ENCODE measurements around the gene CLDN22. TPM values are rescaled to one million over a fixed set of nuclear protein-coding genes. Genes with fewer than 3 reads are reported as not detected.
A peak's percentile ranks its signal among the peaks of the same experiment; 100 is the strongest.

Gene CLDN22
- total and polyA plus RNA-seq, 4 donors = 0.09 to 0.49 (median 0.11) TPM; not detected in 1

- no peak for TF ChIP-seq CTCF (IDR thresholded peaks at IDR 0.05; ENCODE audit: control extremely low read depth, extremely low read depth)
- no peaks in the 10 kb centered on the region for H3K9me3 ChIP-seq (ENCODE audit: control insufficient read depth in 4 of 4, insufficient read depth in 3 of 4, low read length in 3 of 4)
- no peaks in the 10 kb centered on the region for H3K4me1 ChIP-seq (ENCODE audit: control insufficient read depth in 5 of 5, insufficient read depth in 5 of 5, low read length in 5 of 5)
- H3K36me3 ChIP-seq (ENCODE audit: control insufficient read depth in 4 of 4, insufficient read depth in 4 of 4, low read length in 4 of 4) = no peaks in the 10 kb centered on the region
- 88 to 90% methylated on average over 20 of the region's 20 CpGs for WGBS, 2 donors
- H3K27ac ChIP-seq (ENCODE audit: low read depth in 1 of 2, low read length in 1 of 2) = no peak overlapping the region
- no peak overlapping the region for H3K9ac ChIP-seq (ENCODE audit: insufficient read depth in 1 of 2, low read length in 2 of 2)
- DNase-seq (no peak), ATAC-seq (ENCODE audit: insufficient read depth, low FRiP score) (no peak)
- H3K4me3 ChIP-seq = no peak overlapping the region
- H3K27me3 ChIP-seq (ENCODE audit: control insufficient read depth in 3 of 3, insufficient read depth in 3 of 3, low read length in 2 of 3) = no peaks in the 10 kb centered on the region
These were observed 36.2 kb upstream of the CLDN22 start for GRCh38 chr4:183356173-183356830.

- Histone ChIP-seq H3K9me3 (ENCODE audit: control insufficient read depth in 4 of 4, insufficient read depth in 3 of 4, low read length in 3 of 4) (no peaks in the 10 kb centered on the region), H3K9ac (ENCODE audit: insufficient read depth in 1 of 2, low read length in 2 of 2) (no peak overlapping the region), H3K36me3 (ENCODE audit: control insufficient read depth in 4 of 4, insufficient read depth in 4 of 4, low read length in 4 of 4) (no peaks in the 10 kb centered on the region), H3K27me3 (ENCODE audit: control insufficient read depth in 3 of 3, insufficient read depth in 3 of 3, low read length in 2 of 3) (no peaks in the 10 kb centered on the region), H3K27ac (ENCODE audit: low read depth in 1 of 2, low read length in 1 of 2) (no peak overlapping the region), H3K4me1 (ENCODE audit: control insufficient read depth in 5 of 5, insufficient read depth in 5 of 5, low read length in 5 of 5) (no peaks in the 10 kb centered on the region), H3K4me3 (no peak overlapping the region)
- TF ChIP-seq CTCF (IDR thresholded peaks at IDR 0.05; ENCODE audit: control extremely low read depth, extremely low read depth) = no peak
- 64 to 84% methylated on average over 4 of the region's 4 CpGs for WGBS, 2 donors
- no peak for DNase-seq
- peak; percentile 24 for ATAC-seq (ENCODE audit: insufficient read depth, low FRiP score)
These were observed 35.3 kb upstream of the CLDN22 start for GRCh38 chr4:183355405-183355804.

- peak in 2 of 3 donors; percentile 18 to 47 for DNase-seq
- Histone ChIP-seq H3K4me3 (no peak overlapping the region), H3K36me3 (ENCODE audit: control insufficient read depth in 4 of 4, insufficient read depth in 4 of 4, low read length in 4 of 4) (no peaks in the 10 kb centered on the region), H3K27me3 (ENCODE audit: control insufficient read depth in 3 of 3, insufficient read depth in 3 of 3, low read length in 2 of 3) (no peaks in the 10 kb centered on the region), H3K27ac (ENCODE audit: low read depth in 1 of 2, low read length in 1 of 2) (no peak overlapping the region), H3K9ac (ENCODE audit: insufficient read depth in 1 of 2, low read length in 2 of 2) (no peak overlapping the region), H3K4me1 (ENCODE audit: control insufficient read depth in 5 of 5, insufficient read depth in 5 of 5, low read length in 5 of 5) (no peaks in the 10 kb centered on the region), H3K9me3 (ENCODE audit: control insufficient read depth in 4 of 4, insufficient read depth in 3 of 4, low read length in 3 of 4) (no peaks in the 10 kb centered on the region)
- 58 to 77% methylated on average over 9 of the region's 9 CpGs for WGBS, 2 donors
- no peak for ATAC-seq (ENCODE audit: insufficient read depth, low FRiP score)
- no peak for TF ChIP-seq CTCF (IDR thresholded peaks at IDR 0.05; ENCODE audit: control extremely low read depth, extremely low read depth)
These were observed 34.1 kb upstream of the CLDN22 start for GRCh38 chr4:183354219-183354618.

- H3K4me1 ChIP-seq (ENCODE audit: control insufficient read depth in 5 of 5, insufficient read depth in 5 of 5, low read length in 5 of 5) = peaks cover 0 to 3% (median 0%) of the 10 kb centered on the region in 5 donors
- WGBS, 2 donors = 86 to 91% methylated on average over 8 of the region's 8 CpGs
- no peak overlapping the region for H3K4me3 ChIP-seq
- DNase-seq = no peak
- no peaks in the 10 kb centered on the region for H3K36me3 ChIP-seq (ENCODE audit: control insufficient read depth in 4 of 4, insufficient read depth in 4 of 4, low read length in 4 of 4)
- no peaks in the 10 kb centered on the region for H3K27me3 ChIP-seq (ENCODE audit: control insufficient read depth in 3 of 3, insufficient read depth in 3 of 3, low read length in 2 of 3)
- ATAC-seq (ENCODE audit: insufficient read depth, low FRiP score) = no peak
- H3K9ac ChIP-seq (ENCODE audit: insufficient read depth in 1 of 2, low read length in 2 of 2) = no peak overlapping the region
- no peak overlapping the region for H3K27ac ChIP-seq (ENCODE audit: low read depth in 1 of 2, low read length in 1 of 2)
- TF ChIP-seq CTCF (IDR thresholded peaks at IDR 0.05; ENCODE audit: control extremely low read depth, extremely low read depth) = no peak
- peaks cover 0 to under 1% (median 0%) of the 10 kb centered on the region in 4 donors for H3K9me3 ChIP-seq (ENCODE audit: control insufficient read depth in 4 of 4, insufficient read depth in 3 of 4, low read length in 3 of 4)
These were observed 33.5 kb upstream of the CLDN22 start for GRCh38 chr4:183353557-183353956.

All from lung (tissue), 12 donors.